HG02763 (cell line): Measurements from ENCODE around the gene NUMBL.
"Not testable (repeated sequence)": the region's sequence is repeated elsewhere in the genome, so short reads cannot be mapped to it uniquely, and the experiment has no call there.

Experiments used
- ATAC-seq: cut with Tn5 transposase; IDR thresholded peaks from one replicate; pipeline ENCODE4 v1.9.1; 2021; ENCODE audit warnings: mild to moderate bottlenecking, moderate library complexity; ENCODE audit not compliant: unreplicated experiment

NUMBL gene

GRCh38 chr19:40667602-40668001, 22.8 kb downstream of the NUMBL start:
- ATAC-seq, result no peak

- ATAC-seq, result no peak
These were observed 23.5 kb downstream of the NUMBL start for GRCh38 chr19:40666803-40667438.

GRCh38 chr19:40663695-40664692, 26.5 kb downstream of the NUMBL start:
- no peak for ATAC-seq

GRCh38 chr19:40662925-40663694, 27.3 kb downstream of the NUMBL start:
- peak; percentile 75 for ATAC-seq

GRCh38 chr19:40661616-40662015, 28.8 kb downstream of the NUMBL start:
- ATAC-seq, result no peak

- no peak for ATAC-seq
These were observed 30.9 kb downstream of the NUMBL start for GRCh38 chr19:40659566-40659965.

- no peak for ATAC-seq
These were observed 31.3 kb downstream of the NUMBL start for GRCh38 chr19:40659116-40659515.

- no peak for ATAC-seq
These were observed 32.4 kb downstream of the NUMBL start for GRCh38 chr19:40658031-40658430.

- ATAC-seq, result not testable (repeated sequence)
These were observed 34.8 kb downstream of the NUMBL start for GRCh38 chr19:40655684-40656083.

GRCh38 chr19:40652303-40652702, 38.1 kb downstream of the NUMBL start:
- not testable (repeated sequence) for ATAC-seq

GRCh38 chr19:40650749-40651305, 39.6 kb downstream of the NUMBL start:
- no peak for ATAC-seq

GRCh38 chr19:40649903-40650675, 40.4 kb downstream of the NUMBL start:
- not testable (repeated sequence) for ATAC-seq

GRCh38 chr19:40646743-40647254, 43.7 kb downstream of the NUMBL start:
- ATAC-seq, result no peak

- no peak for ATAC-seq
These were observed 47.6 kb downstream of the NUMBL start for GRCh38 chr19:40642757-40643305.

- ATAC-seq, result no peak
These were observed 48.3 kb downstream of the NUMBL start for GRCh38 chr19:40642051-40642706.

GRCh38 chr19:40641281-40641680, 49.2 kb downstream of the NUMBL start:
- no peak for ATAC-seq

GRCh38 chr19:40640744-40641143, 49.7 kb downstream of the NUMBL start:
- no peak for ATAC-seq

GRCh38 chr19:40639638-40639982, 50.8 kb downstream of the NUMBL start:
- no peak for ATAC-seq

- no peak for ATAC-seq
These were observed 52.1 kb downstream of the NUMBL start for GRCh38 chr19:40638327-40638726.
